ENCODE measurements around the gene CINP. TPM values are rescaled to one million over a fixed set of nuclear protein-coding genes. Genes with fewer than 3 reads are reported as not detected.
A peak's percentile ranks its signal among the peaks of the same experiment; 100 is the strongest.

CINP gene
- total and polyA plus RNA-seq, 9 of the 15 experiments (the other 6 are each of a cell fraction or from before 2014, with no cell fraction given): 36.3 to 63.2 (median 43.7) TPM

- TF ChIP-seq ZNF395 (CRISPR knock-in tag; IDR thresholded peaks at IDR 0.05): peak; percentile 47; the same call in 1 of the 2 replicates
- no peak for TF ChIP-seq COPS2 (conservative IDR thresholded peaks at IDR 0.05)
- TF ChIP-seq TEAD2 (tag; IDR thresholded peaks at IDR 0.05): peak; percentile 74; the same call in 1 of the 2 replicates
- TF ChIP-seq, protein P1, sequence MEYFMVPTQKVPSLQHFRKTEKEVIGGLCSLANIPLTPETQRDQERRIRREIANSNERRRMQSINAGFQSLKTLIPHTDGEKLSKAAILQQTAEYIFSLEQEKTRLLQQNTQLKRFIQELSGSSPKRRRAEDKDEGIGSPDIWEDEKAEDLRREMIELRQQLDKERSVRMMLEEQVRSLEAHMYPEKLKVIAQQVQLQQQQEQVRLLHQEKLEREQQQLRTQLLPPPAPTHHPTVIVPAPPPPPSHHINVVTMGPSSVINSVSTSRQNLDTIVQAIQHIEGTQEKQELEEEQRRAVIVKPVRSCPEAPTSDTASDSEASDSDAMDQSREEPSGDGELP (CRISPR knock-in tag; IDR thresholded peaks at IDR 0.05; ENCODE audit: borderline replicate concordance): peak; percentile 70
- peak; percentile 81 for TF ChIP-seq ZNF384 (IDR thresholded peaks at IDR 0.05; ENCODE audit: low read depth, low read length)
- TF ChIP-seq RBM15 (IDR thresholded peaks at IDR 0.05; ENCODE audit: insufficient read depth, low read length): no peak
- TF ChIP-seq EP400 (IDR thresholded peaks at IDR 0.05): peak; percentile 37; the same call in 1 of the 2 replicates
- no peak for TF ChIP-seq SNAPC5 (CRISPR knock-in tag; IDR thresholded peaks at IDR 0.05)
- no peak for TF ChIP-seq ERF (CRISPR knock-in tag; IDR thresholded peaks at IDR 0.05)
- peak; percentile 65; the same call in 1 of the 2 replicates for TF ChIP-seq TARDBP (IDR thresholded peaks at IDR 0.05)
- no peak for TF ChIP-seq ZNF76 (CRISPR knock-in tag; IDR thresholded peaks at IDR 0.05; ENCODE audit: borderline replicate concordance)
- peak; percentile 56 for TF ChIP-seq L3MBTL2 (IDR thresholded peaks at IDR 0.05)
- no peak for TF ChIP-seq MAFG (tag; conservative IDR thresholded peaks at IDR 0.05)
- TF ChIP-seq KDM5B (IDR thresholded peaks at IDR 0.05; ENCODE audit: insufficient replicate concordance, low read depth, low read length): peak; percentile 24
- TF ChIP-seq NR4A1 (CRISPR knock-in tag; IDR thresholded peaks at IDR 0.05): no peak
- no peak for TF ChIP-seq NR4A1 (tag; IDR thresholded peaks at IDR 0.05)
- TF ChIP-seq, protein P2, sequence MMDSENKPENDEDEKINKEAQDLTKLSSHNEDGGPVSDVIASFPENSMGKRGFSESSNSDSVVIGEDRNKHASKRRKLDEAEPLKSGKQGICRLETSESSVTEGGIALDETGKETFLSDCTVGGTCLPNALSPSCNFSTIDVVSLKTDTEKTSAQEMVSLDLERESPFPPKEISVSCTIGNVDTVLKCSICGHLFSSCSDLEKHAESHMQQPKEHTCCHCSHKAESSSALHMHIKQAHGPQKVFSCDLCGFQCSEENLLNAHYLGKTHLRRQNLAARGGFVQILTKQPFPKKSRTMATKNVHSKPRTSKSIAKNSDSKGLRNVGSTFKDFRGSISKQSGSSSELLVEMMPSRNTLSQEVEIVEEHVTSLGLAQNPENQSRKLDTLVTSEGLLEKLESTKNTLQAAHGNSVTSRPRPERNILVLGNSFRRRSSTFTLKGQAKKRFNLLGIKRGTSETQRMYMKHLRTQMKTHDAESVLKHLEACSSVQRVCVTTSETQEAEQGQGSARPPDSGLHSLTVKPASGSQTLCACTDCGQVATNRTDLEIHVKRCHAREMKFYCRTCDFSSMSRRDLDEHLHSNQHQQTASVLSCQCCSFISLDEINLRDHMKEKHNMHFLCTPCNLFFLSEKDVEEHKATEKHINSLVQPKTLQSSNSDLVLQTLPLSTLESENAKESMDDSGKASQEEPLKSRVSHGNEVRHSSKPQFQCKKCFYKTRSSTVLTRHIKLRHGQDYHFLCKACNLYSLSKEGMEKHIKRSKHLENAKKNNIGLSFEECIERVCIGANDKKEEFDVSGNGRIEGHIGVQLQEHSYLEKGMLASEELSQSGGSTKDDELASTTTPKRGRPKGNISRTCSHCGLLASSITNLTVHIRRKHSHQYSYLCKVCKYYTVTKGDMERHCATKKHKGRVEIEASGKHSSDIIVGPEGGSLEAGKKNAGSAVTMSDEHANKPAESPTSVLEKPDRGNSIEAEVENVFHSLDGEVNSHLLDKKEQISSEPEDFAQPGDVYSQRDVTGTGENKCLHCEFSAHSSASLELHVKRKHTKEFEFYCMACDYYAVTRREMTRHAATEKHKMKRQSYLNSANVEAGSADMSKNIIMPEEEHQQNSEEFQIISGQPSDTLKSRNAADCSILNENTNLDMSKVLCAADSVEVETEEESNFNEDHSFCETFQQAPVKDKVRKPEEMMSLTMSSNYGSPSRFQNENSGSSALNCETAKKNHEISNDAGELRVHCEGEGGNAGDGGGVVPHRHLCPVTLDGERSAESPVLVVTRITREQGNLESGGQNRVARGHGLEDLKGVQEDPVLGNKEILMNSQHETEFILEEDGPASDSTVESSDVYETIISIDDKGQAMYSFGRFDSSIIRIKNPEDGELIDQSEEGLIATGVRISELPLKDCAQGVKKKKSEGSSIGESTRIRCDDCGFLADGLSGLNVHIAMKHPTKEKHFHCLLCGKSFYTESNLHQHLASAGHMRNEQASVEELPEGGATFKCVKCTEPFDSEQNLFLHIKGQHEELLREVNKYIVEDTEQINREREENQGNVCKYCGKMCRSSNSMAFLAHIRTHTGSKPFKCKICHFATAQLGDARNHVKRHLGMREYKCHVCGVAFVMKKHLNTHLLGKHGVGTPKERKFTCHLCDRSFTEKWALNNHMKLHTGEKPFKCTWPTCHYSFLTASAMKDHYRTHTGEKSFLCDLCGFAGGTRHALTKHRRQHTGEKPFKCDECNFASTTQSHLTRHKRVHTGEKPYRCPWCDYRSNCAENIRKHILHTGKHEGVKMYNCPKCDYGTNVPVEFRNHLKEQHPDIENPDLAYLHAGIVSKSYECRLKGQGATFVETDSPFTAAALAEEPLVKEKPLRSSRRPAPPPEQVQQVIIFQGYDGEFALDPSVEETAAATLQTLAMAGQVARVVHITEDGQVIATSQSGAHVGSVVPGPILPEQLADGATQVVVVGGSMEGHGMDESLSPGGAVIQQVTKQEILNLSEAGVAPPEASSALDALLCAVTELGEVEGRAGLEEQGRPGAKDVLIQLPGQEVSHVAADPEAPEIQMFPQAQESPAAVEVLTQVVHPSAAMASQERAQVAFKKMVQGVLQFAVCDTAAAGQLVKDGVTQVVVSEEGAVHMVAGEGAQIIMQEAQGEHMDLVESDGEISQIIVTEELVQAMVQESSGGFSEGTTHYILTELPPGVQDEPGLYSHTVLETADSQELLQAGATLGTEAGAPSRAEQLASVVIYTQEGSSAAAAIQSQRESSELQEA (IDR thresholded peaks at IDR 0.05; ENCODE audit: low read depth): peak; percentile 78
- peak; percentile 18; the same call in 1 of the 2 replicates for TF ChIP-seq NFE2 (IDR thresholded peaks at IDR 0.05; ENCODE audit: low read depth)
Observed at GRCh38 chr14:102316743-102317563, 45.7 kb downstream of the CINP start (continued).
